HPDE6-E6E7 (cell line): ENCODE results near the gene VPS51.

Experiments
- DNase-seq: peaks from one replicate; pipeline ENCODE4 v3.0.0; 2011; ENCODE audit warnings: missing footprints; ENCODE audit errors: extremely low spot score

The VPS51 gene

DNA sequence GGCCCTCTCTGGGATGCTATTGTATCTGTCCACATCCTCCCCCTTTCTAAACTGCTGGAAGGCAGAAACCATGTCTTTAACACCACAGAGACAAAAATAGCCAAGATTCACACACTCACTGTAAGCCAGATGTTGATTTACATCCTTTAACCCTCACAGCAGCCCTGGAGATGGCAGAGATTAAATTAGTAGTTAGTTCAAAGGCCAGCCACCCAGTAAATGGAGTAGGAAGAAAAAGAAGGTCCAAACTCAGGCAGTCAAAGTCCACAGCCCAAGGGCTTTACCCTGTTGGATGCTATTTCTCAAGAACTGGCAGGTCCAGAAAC, 23.6 kb downstream of the VPS51 start:
- DNase-seq, result no peak

DNA sequence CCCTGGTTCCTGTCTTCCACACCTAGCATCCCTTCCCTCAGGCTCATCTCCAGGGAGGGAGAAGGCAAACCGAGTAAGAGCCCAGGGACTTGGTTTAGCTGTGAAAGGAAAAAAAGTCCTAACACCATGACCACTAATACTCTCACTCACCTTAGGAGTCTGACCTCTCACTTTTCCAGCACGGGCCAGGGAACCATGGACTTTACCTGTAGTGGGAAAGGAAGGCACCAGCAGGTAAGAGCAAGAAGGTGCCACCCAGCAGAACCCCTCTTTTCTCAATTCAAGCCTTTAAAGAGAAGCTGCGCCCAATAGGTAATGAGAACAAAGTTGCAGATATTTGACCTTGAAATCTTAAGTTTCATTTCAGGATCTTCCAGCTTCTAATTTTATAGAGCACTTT, 24.8 kb downstream of the VPS51 start:
- no peak for DNase-seq

DNA sequence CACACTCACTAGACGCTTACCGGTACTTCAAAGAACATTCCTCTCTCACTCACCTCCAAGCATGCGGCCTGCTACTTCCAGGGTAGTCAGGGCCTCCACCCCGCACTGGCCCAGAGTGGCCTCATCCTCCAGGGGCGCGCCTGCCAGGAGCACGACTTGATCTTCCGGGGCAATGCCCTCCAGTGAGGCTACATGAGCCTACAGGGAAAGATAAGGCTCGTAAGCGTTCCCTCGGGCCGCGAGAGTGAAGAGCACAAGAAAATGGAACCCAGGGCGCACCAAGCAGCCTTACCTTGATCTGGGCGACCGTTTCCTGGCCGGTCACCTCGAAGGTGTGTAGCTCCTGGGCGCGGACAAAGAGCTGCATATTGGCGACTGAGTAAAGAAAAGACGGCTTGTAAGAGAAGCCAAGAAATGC, 25.4 kb downstream of the VPS51 start:
- DNase-seq, result no peak

DNA sequence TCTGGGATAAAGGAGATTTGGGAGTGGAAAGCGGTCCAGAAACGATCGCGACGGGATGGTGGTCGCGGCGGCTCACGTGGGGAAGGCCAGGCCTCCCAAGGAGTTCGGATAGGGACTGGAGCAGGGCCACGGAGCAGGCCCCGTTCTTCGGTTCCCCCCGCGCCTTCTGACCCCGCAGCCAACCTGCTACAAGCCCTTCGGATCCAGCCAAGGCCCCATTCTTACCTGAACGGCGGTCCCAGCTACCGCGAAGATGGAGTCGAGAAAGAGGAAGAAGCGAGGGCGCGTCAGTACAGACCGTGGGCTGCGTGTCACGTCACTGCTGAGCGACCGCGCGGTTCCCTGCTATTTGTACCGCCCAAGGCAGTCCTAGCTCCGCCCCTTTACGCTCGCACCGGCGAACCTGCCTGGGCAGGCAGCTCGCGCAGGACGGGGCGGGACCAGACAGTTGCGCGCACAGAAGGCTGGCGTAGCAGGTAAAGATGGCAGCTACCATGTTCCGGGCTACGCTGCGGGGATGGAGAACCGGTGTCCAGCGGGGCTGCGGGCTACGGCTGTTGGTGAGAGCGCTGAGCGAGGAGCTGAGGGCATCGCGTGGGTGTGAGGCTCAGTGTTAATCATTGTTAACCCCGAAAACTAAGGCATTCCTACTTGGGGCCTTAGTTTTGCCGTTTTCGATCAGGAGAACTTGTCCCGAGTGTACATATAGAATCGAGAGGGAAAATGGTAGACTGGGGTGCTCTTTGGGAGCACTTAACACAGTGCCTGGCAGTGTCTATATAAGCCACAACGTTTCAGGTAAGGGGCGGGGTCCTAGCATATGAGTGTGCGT, 26.1 kb downstream of the VPS51 start, which contains the start of the genes FAU and MRPL49:
Gene FAU (minus strand): TSS at position 270 of the 832 bp plus-strand sequence. CDS start 321 bp downstream, outside the sequence.
Gene MRPL49 (plus strand): TSS at position 457 of the 832 bp plus-strand sequence. CDS start 26 bp downstream, at position 483.
- peak; percentile 94 for DNase-seq

DNA sequence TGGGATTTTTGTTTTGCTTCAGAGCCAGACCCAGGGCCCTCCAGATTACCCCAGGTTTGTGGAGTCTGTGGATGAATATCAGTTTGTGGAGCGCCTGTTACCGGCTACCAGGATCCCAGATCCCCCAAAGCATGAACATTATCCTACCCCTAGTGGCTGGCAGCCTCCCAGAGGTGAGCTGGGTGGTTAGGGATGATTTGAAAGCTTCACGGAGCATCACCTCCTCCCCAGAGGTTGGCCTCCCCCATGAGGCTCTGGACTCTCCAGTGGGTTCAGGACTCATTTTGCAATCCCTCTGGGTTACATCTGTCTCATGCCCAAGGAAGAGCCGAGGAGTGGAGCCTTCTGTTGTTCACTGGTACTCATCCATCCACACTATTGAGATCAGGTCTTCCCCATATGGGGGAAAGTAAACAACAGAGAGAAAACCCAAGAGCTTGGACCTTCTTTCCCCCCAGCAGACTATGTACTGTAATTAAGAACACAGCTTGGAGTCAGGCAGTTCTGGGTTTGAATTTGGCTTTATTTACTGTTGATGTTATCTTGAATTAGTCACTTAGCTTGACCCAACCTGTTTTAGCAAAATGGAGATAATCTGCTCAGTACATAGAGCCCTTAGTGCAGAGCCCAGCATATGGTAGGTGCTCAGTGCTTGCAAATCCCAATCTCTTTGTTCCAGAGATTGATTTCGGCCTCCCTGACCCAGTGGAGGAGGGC, 28.6 kb downstream of the VPS51 start:
- DNase-seq, result no peak

DNA sequence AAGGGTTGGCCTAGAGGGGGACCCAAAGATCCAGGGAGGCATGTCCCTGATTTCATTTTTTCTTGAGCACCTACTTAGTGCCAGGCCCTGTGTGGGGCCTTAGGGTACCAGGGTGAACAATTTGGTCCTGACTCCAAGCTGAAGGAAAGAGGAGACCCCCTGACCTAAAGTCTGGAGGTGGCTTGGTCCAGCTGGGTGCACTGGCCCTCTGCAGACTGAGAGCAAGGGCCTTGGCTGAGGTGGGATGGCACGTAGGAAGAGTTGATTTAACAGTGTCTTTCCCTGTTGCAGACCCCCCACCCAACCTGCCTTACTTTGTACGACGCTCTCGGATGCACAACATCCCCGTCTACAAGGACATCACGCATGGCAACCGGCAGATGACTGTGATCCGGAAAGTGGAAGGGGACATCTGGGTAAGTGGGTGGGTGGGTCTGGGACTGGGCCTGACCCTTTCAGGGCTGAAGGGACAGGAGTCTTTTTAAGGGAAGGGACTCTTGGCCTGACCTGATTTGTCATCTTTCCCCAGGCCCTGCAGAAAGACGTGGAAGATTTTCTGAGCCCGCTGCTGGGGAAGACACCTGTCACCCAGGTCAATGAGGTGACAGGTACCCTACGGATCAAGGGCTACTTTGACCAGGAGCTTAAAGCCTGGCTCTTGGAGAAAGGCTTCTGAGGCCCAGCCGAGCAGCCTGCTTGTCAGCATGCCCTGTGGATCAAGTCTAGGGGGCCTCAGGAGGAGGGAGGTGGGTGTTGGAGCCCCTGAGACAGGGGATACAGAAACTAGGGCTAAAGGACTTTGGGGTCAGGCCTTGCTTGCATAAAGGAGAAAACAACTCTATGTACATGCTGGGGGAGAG, 29.4 kb downstream of the VPS51 start:
- DNase-seq, result no peak

DNA sequence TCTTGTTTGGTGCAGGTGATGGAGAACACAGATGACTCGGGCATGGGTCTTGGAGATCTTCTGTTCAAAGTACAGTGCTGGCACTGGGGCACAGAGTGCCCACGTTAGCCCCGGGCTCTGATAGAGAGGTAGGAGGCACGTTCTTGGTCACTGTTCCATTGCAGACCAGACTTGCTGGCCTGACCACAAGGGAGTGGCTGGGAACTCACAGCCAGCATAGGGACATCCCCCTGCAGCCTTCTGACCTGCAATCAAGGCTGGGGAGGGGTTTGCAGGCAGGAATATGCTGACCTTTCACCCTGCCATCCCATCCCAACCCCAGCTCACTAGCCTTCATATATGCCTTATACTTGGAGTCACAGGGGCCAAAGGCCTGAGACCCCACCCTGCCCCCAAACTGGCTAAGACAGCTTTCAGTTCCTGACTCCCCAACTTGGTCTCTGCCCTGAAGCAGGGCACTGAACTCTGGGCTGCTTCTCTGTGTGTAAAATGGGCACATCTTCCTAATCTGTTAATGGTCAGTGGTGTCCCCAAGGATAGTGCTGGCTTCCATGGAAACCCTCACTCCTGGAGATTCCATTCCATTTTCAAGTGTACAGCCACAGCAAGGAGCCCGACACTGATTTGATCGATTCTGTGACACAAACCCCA, 30.7 kb downstream of the VPS51 start:
- DNase-seq, result no peak

DNA sequence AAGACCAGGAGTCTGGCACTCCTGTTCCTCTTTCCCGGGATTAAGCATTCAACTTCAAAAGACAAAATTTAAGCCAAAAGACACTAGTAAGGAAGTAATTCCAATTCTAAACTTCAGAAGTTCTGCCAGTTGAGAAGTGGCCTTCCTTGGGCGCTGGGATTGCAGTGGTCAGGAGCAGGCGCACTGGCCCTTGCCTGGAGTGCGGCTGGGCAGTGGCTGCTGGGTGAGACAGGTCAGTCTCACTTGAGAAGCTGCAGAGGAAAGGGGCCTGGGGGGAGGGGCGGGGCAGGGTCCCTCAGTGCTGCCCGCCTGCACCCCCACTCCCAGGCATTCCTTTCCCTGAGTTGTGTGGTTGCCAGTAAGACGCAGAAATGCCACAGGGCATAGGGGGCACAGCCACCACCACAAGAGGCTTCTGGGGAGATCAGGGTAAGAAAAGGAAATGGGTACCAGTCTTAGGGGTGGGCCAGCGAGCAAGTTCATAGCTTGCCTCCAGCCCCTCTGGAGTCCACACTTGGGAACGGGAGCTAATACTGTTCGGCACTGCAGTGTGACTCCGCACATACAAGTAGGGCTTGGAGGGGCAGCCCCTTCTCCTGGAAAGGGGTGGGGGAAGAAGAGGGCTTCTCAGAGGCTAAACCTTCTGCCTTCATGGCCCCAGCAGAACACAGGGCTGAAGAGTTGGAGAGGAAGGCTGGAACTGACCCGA, 31.6 kb downstream of the VPS51 start:
- no peak for DNase-seq

DNA sequence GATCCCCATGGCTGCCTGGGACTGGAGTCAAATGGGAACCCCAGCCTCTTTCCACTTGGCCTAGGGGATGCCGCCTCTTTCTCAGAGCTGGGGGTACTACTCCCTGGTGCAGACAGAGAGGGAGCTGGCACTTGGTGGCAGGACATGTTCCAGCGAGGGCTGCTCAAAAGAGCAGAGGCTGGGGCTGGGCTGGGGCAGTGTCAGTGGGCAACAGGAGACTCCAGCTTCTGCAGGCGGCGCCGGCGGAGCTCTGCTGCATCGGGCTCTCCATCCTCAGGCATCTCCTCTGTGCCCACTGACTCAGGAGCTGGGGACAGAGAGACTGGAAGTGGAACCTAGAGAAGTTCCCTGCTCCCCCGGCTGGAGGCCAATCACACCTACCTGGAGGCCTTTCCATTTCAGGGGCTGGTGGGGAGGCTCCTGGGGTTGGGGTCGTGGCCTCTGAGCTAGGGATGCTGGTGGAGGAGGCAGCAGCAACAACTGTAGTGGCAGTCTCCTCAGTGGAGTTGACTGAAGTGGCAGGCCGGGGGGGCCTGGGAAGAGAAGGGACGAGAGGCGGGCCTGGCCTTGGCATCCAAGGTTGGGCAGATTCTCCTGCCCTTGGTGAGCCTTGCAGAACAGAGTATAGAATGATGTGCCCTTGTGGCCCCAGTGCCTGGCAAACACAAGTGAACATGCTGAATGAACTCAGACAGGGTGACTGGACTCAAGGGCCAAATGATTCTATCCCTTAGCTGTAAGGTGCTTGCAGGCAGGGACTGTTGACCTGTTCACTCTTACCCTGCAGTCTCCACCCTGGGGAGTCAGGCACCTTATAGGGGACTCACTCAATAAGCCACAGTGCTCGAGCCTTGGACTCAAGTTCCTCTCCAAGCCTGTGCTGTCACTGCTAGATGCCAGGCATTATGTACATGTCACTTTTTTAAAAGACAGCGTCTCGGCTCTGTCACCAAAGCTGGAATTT, 32.5 kb downstream of the VPS51 start:
- no peak for DNase-seq

DNA sequence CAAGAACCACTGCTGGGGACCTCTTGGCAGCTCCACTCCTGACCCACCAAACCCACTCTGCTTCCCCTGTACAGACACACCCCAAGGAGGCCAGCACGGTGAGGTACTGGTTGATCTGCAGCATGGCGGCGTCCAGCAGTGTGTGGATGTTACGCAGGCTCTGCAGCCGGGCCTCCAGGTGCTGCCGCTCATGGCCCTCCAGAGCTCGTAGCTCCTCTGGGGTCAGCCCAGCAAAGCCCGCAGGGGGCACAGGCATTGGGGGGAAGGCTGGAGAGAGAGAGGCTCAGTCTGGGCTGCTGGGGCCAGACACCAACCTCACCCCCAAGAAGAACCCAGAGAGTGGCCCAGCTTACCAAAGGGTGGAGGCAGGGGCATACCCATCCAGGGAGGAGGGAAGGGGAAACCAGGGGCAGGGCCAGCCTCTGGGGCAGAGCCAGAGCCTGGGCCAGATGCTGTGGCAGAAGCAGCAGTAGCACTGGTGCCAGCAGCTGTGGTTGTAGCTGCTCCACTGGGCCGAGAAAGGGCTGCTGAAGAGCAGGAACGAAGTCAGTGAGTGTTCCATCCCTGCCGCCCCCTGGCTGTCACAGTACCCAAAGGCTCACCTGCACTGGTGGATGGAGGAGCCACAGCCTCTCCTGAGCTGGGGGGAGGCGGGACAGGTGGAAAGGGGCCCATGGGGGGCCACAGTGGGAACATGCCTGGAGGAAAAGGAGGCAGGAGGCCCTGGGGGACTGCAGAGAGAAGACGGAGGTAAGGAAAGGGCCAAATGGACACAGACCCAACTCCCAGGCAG, 33.8 kb downstream of the VPS51 start:
- DNase-seq, result no peak

DNA sequence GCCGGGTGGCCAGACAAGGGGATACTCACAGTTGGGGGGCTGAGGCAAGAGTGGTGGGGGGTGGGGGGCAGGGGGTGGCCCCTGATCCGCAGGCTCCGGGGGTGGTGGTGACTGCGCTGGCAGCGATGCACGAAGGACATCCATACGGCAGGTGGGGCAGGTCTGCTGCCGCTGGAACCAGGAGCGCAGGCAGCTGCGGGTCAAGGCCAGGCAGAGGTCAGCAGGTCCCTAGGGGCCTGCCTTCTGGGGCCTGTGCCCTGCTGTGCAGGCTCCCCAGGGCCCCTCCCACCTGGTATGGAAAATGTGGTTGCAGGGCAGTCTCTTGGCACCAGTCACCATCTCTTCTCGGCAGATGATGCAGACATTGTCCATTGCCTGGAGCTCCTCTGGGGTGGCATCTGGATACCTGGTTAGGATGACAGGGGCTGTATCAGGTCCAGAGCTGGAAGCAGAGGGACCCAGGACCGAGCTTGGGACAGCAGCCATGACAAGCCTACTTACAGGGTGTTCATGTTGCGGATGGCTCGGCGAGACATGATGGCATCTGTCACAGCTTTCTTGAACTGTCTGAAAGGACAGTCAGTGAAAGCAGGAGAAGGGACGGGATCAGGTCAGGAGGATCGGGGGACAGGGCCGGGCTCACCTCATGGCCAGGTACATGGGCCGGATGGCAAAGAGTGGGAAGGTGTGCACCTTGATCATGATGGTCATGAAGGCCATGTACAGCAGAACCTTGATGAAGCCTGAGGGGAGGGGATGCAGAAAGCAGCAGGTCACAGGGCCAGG, 34.8 kb downstream of the VPS51 start:
- no peak for DNase-seq

DNA sequence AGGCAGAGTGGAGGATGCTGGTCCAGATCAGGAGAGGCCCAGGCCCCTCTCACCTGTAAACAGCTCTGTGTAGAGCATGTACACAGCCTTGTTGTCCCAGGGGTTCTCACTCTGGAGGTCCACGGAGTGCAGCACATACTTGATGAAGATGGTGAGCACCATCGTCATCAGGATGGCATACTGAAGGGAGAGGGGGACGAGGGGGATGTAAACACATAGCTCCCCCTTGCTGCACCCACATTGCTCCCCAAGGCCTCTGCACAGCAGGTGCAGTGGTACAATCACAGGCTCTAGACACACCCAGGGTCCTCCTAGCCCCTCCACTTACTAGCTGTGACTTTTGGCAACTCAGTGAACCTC, 35.4 kb downstream of the VPS51 start:
- DNase-seq, result no peak

DNA sequence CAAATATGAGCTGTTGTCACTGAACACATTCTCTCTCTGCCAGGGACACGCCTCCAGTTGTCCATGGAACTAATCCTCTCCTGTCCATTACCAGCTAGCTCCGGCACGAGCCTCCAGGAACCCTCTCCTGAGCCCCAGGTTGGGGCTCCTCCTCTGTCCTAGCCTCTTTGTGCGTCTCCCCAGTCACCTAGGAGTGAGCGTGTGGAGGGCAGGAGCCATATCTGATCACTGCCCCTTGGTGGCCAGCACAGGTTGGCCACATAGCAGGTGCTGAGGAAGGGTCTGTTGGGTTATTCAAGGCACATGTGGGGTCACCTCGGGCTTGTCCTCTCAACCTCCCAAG, 35.9 kb downstream of the VPS51 start:
- DNase-seq, result no peak

DNA sequence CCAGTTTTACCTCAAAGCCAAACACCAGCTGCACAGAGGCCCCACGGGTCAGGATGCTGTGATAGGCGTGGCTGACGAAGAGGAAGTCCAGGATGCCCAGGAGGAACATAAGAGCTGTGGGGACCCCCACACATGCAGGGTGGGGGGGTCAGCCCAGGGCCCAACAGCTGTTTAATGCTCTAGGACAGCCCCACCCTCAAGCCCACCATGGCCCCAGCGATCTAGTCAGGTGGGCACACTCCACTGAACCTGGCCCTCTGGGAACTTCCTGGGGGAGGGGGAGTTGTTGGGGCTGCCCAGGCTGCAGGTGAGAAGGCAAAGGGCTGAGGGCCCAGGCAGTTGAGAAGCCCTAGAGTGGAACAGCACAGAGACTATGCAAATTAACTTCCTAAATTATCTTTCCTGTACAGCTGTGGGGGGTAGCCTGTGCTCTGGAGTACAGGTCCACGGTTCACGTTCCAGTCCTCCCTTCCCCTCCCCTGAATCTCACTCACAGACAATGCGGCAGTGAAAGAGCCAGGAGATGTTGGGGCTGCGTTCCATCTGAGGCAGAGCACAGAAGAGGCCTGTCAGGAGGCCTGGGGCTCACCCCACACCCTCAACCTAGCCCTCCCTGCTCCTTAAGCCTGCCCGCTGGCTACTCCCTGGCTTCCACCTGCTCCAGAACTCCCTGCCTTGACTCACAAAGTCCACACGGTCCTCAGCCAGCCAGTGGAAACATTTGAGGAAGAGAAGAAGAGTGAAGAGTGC, 36.4 kb downstream of the VPS51 start:
- no peak for DNase-seq

DNA sequence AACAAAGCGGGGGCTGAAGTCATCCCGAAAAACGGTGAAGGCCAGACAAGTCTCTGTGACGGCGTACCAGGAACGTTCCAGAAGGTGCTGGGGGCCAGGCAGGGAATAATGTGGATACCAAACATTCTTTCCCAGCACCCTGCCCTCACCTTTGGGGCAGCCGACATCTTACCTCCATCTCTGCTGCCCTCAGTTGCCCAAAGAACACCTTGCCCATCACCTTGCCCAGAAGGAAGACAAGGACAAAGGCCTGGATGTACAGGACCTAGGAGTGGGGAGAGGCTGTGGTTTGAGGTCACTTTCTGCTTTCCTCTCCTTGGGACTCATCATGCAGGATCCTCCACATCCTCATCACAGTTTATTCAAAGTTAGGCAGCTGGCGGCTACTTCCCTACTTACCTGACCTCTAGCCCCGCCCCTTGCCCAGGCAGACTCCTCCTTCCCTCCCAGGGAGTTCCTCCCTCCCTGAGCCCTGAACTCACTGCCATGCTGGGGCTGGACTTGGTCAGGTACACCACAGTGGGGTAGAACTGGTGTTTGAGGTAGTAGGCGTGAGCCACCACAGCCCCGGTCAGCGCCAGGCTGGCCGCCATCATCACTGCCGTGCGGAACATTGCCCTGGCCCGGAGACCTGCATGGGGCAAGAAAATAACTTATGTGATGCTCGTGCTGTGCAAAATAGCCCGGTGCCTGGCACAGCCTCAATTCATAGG, 37.1 kb downstream of the VPS51 start:
- DNase-seq, result peak; percentile 72

DNA sequence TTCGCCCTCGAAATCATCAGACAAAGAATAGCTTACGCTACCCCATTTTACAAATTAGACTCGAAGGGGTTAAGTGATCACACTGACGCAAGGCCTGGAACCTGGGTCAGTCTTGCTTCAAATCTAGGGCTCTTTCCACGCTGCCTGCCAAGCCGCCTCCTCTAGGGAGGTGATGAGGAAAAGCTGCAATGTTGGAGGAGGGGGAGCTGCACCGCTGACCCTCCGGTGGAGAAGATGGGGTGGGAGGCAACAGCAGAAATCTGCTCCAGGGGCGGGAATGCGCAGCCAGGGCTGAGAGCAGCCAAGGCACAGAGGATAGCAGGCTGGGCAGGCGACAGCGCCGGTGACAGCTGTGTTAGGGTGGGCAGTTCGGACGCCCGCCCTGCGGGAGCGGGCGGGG, 37.7 kb downstream of the VPS51 start:
- no peak for DNase-seq
